ENCODE measurements around the gene PSME3IP1. TPM values are rescaled to one million over a fixed set of nuclear protein-coding genes. Genes with fewer than 3 reads are reported as not detected.

PSME3IP1 gene
- total and polyA plus RNA-seq, 9 of the 15 experiments (the other 6 are each of a cell fraction or from before 2014, with no cell fraction given) = 63.8 to 187 (median 142) TPM

DNA sequence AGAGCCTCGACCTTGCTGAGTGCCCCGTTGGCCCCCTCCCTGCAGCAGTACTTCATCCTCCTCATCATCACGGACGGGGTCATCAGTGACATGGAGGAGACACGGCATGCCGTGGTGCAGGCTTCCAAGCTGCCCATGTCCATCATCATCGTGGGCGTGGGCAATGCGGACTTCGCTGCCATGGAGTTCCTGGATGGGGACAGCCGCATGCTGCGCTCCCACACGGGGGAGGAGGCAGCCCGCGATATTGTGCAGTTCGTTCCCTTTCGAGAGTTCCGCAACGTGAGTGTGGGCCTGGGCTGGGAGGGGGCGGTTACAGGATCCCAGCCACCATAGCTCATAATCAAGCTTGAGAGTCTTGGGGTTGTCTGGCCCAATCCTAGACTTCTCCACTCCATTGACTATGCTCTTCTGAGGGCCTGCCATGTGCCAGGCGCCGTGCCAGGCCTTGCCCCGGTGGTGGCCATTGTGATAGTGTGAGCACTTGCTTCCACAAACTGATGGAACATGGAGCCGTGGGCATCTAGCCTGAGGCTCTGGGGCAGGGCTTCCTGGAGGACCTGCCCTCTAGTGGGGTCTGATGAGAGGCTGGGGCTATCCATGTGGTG is 39.7 kb downstream of the PSME3IP1 start (continued):
- TF ChIP-seq POLR2G (IDR thresholded peaks at IDR 0.05; ENCODE audit: low read depth, low read length) (peak; percentile 60), DNMT1 (IDR thresholded peaks at IDR 0.05) (no peak), TAF15 (IDR thresholded peaks at IDR 0.05; ENCODE audit: low read depth, low read length) (no peak), EGR1 (conservative IDR thresholded peaks at IDR 0.05) (0 out of 2 replicates have a peak, but pooled peaks have one; percentile 7), SRSF1 (IDR thresholded peaks at IDR 0.05; ENCODE audit: low read depth, low read length) (no peak), SP2 (IDR thresholded peaks at IDR 0.05; ENCODE audit: extremely low read depth, low read depth, low read length, poor library complexity, severe bottlenecking) (no peak), MXD1 (CRISPR knock-in tag; IDR thresholded peaks at IDR 0.05; ENCODE audit: borderline replicate concordance, poor library complexity, severe bottlenecking) (no peak), TAF9B (IDR thresholded peaks at IDR 0.05; ENCODE audit: partially characterized antibody) (no peak), VEZF1 (CRISPR knock-in tag; IDR thresholded peaks at IDR 0.05) (0 out of 2 replicates have a peak, but pooled peaks have one; percentile 9), KLF10 (CRISPR knock-in tag; IDR thresholded peaks at IDR 0.05) (no peak)
- TF ChIP-seq, protein P1, sequence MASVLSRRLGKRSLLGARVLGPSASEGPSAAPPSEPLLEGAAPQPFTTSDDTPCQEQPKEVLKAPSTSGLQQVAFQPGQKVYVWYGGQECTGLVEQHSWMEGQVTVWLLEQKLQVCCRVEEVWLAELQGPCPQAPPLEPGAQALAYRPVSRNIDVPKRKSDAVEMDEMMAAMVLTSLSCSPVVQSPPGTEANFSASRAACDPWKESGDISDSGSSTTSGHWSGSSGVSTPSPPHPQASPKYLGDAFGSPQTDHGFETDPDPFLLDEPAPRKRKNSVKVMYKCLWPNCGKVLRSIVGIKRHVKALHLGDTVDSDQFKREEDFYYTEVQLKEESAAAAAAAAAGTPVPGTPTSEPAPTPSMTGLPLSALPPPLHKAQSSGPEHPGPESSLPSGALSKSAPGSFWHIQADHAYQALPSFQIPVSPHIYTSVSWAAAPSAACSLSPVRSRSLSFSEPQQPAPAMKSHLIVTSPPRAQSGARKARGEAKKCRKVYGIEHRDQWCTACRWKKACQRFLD (CRISPR knock-in tag; IDR thresholded peaks at IDR 0.05) = 0 out of 2 replicates have a peak, but pooled peaks have one; percentile 19
- TF ChIP-seq, protein P2, sequence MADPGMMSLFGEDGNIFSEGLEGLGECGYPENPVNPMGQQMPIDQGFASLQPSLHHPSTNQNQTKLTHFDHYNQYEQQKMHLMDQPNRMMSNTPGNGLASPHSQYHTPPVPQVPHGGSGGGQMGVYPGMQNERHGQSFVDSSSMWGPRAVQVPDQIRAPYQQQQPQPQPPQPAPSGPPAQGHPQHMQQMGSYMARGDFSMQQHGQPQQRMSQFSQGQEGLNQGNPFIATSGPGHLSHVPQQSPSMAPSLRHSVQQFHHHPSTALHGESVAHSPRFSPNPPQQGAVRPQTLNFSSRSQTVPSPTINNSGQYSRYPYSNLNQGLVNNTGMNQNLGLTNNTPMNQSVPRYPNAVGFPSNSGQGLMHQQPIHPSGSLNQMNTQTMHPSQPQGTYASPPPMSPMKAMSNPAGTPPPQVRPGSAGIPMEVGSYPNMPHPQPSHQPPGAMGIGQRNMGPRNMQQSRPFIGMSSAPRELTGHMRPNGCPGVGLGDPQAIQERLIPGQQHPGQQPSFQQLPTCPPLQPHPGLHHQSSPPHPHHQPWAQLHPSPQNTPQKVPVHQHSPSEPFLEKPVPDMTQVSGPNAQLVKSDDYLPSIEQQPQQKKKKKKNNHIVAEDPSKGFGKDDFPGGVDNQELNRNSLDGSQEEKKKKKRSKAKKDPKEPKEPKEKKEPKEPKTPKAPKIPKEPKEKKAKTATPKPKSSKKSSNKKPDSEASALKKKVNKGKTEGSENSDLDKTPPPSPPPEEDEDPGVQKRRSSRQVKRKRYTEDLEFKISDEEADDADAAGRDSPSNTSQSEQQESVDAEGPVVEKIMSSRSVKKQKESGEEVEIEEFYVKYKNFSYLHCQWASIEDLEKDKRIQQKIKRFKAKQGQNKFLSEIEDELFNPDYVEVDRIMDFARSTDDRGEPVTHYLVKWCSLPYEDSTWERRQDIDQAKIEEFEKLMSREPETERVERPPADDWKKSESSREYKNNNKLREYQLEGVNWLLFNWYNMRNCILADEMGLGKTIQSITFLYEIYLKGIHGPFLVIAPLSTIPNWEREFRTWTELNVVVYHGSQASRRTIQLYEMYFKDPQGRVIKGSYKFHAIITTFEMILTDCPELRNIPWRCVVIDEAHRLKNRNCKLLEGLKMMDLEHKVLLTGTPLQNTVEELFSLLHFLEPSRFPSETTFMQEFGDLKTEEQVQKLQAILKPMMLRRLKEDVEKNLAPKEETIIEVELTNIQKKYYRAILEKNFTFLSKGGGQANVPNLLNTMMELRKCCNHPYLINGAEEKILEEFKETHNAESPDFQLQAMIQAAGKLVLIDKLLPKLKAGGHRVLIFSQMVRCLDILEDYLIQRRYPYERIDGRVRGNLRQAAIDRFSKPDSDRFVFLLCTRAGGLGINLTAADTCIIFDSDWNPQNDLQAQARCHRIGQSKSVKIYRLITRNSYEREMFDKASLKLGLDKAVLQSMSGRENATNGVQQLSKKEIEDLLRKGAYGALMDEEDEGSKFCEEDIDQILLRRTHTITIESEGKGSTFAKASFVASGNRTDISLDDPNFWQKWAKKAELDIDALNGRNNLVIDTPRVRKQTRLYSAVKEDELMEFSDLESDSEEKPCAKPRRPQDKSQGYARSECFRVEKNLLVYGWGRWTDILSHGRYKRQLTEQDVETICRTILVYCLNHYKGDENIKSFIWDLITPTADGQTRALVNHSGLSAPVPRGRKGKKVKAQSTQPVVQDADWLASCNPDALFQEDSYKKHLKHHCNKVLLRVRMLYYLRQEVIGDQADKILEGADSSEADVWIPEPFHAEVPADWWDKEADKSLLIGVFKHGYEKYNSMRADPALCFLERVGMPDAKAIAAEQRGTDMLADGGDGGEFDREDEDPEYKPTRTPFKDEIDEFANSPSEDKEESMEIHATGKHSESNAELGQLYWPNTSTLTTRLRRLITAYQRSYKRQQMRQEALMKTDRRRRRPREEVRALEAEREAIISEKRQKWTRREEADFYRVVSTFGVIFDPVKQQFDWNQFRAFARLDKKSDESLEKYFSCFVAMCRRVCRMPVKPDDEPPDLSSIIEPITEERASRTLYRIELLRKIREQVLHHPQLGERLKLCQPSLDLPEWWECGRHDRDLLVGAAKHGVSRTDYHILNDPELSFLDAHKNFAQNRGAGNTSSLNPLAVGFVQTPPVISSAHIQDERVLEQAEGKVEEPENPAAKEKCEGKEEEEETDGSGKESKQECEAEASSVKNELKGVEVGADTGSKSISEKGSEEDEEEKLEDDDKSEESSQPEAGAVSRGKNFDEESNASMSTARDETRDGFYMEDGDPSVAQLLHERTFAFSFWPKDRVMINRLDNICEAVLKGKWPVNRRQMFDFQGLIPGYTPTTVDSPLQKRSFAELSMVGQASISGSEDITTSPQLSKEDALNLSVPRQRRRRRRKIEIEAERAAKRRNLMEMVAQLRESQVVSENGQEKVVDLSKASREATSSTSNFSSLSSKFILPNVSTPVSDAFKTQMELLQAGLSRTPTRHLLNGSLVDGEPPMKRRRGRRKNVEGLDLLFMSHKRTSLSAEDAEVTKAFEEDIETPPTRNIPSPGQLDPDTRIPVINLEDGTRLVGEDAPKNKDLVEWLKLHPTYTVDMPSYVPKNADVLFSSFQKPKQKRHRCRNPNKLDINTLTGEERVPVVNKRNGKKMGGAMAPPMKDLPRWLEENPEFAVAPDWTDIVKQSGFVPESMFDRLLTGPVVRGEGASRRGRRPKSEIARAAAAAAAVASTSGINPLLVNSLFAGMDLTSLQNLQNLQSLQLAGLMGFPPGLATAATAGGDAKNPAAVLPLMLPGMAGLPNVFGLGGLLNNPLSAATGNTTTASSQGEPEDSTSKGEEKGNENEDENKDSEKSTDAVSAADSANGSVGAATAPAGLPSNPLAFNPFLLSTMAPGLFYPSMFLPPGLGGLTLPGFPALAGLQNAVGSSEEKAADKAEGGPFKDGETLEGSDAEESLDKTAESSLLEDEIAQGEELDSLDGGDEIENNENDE (IDR thresholded peaks at IDR 0.05; ENCODE audit: low read depth, low read length) = no peak

Measured in K562 (cell line).